GM12892 (cell line): ENCODE data around the gene WDR64.

Experiments
- POLR2A ChIP-seq: IDR thresholded peaks from 2 replicates; pipeline ENCODE4 v1.6.1; 2011; ENCODE audit warnings: low read depth, low read length, control low read depth
- POLR2AphosphoS5 ChIP-seq: IDR thresholded peaks from 2 replicates; pipeline ENCODE4 v1.6.1; 2011; ENCODE audit warnings: low read depth, low read length, control low read depth
- TAF1 ChIP-seq: IDR thresholded peaks from 2 replicates; pipeline ENCODE4 v1.6.1; 2011; ENCODE audit warnings: low read depth, mild to moderate bottlenecking, control low read depth, low read length, borderline replicate concordance

DNA sequence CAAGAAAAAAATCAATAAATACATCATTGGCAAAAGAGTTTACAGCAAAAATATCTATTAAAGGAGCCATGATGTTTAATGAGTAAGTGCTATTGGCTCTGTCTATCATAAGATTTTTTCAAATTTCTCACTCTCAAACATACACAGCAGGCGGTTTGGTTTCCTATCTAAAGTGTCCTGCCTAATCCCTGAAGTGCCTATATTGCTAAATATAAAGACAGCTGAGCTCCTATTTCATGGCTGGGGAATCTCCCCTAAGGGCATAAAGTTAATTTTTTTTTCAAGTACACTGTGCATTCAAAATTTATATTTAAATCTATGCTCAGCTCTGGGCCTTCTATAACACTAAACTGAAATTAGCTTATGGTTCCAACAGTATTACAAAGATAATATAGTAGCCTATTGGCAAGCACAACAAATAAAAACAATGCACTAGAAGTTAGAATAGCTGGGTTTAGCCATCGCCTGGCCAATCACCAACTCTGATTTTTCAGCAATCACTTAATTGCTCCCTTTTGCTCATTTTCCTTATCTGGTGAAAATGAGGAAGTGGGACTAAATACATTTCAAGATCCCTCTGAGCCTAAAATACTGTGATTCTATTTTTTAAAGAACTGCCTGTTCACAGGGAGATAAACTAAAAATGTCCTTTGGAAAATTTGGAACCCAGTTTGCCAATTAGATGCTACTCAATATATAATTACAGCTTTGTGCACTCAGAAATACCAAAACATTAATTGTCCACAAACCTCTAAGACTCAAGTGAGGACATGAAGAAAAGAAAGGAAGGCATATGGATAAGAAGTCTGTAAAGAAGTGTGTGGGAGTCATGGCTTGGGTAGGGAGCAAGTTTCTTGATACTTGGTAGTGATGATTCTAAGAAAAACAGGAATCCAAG lies 62.5 kb downstream of the WDR64 start:
- TF ChIP-seq TAF1, result no peak
- no peak for TF ChIP-seq POLR2A
- no peak for TF ChIP-seq POLR2AphosphoS5
